GM19395 (cell line): ENCODE results near the gene EPHB1.

Experiments used
- ATAC-seq: cut with Tn5 transposase; IDR thresholded peaks from one replicate; pipeline ENCODE4 v1.9.1; 2021; ENCODE audit warnings: mild to moderate bottlenecking, moderate library complexity; ENCODE audit not compliant: unreplicated experiment

Gene EPHB1

GRCh38 chr3:134846911-134847317 is 51.9 kb downstream of the EPHB1 start:
- ATAC-seq = no peak

GRCh38 chr3:134847349-134847748 is 52.3 kb downstream of the EPHB1 start:
- ATAC-seq = no peak

- ATAC-seq = no peak
These were observed 54.5 kb downstream of the EPHB1 start for GRCh38 chr3:134849561-134849960.

GRCh38 chr3:134850761-134851160 is 55.7 kb downstream of the EPHB1 start:
- no peak for ATAC-seq

GRCh38 chr3:134852132-134852531 is 57.1 kb downstream of the EPHB1 start:
- no peak for ATAC-seq

- ATAC-seq = peak; percentile 98
These were observed 57.9 kb downstream of the EPHB1 start for GRCh38 chr3:134852893-134853351.

GRCh38 chr3:134854254-134854653 is 59.2 kb downstream of the EPHB1 start:
- no peak for ATAC-seq

GRCh38 chr3:134857356-134857755 is 62.3 kb downstream of the EPHB1 start:
- ATAC-seq = no peak

- ATAC-seq = no peak
These were observed 62.8 kb downstream of the EPHB1 start for GRCh38 chr3:134857776-134858362.

- no peak for ATAC-seq
These were observed 63.5 kb downstream of the EPHB1 start for GRCh38 chr3:134858441-134859035.

GRCh38 chr3:134859341-134859740 is 64.3 kb downstream of the EPHB1 start:
- no peak for ATAC-seq

- no peak for ATAC-seq
These were observed 65.1 kb downstream of the EPHB1 start for GRCh38 chr3:134860141-134860540.

GRCh38 chr3:134863915-134864314 is 68.9 kb downstream of the EPHB1 start:
- no peak for ATAC-seq

- ATAC-seq = no peak
These were observed 69.6 kb downstream of the EPHB1 start for GRCh38 chr3:134864636-134865035.

GRCh38 chr3:134867277-134867676 is 72.2 kb downstream of the EPHB1 start:
- no peak for ATAC-seq

GRCh38 chr3:134869153-134869726 is 74.2 kb downstream of the EPHB1 start:
- ATAC-seq = no peak

- ATAC-seq = no peak
These were observed 76.8 kb downstream of the EPHB1 start for GRCh38 chr3:134871818-134872217.

- ATAC-seq = no peak
These were observed 77.7 kb downstream of the EPHB1 start for GRCh38 chr3:134872440-134873388.

- no peak for ATAC-seq
These were observed 78.7 kb downstream of the EPHB1 start for GRCh38 chr3:134873789-134874188.

- peak; percentile 53 for ATAC-seq
These were observed 79.8 kb downstream of the EPHB1 start for GRCh38 chr3:134874737-134875413.

- no peak for ATAC-seq
These were observed 81.8 kb downstream of the EPHB1 start for GRCh38 chr3:134876836-134877235.
